IMR-90 (cell line): ENCODE results near the gene ETV6. TPM values are rescaled to one million over a fixed set of nuclear protein-coding genes. Genes with fewer than 3 reads are reported as not detected.

Experiments
- ATAC-seq: fragments of 200-7000 bp; cut with Tn5 transposase; 2 replicates; pipeline ENCODE4 v1.9.1; 2020; ENCODE audit warnings: low read depth, mild to moderate bottlenecking, moderate library complexity
- BruUV-seq: library from RNA; stranded (reverse); fragments of 400-500 nt; replicated peaks from 2 replicates; lab custom pipeline; 2021; lab: Mats Ljungman, UMichigan
- CTCF ChIA-PET: fragments of 300-600 bp; formaldehyde crosslinking; extraction: SDS; loops from one replicate; lab custom pipeline; 2021; ENCODE audit warnings: antibody characterized with exemption; lab: Yijun Ruan, JAX
- POLR2A ChIA-PET: fragments of 300-600 bp; sonication (Branson Sonifier 250); formaldehyde crosslinking; loops from one replicate; lab custom pipeline; 2022; ENCODE audit warnings: antibody characterized with exemption; ENCODE audit not compliant: unreplicated experiment; lab: Charles Lee
- DNase-seq: peaks from one replicate; pipeline ENCODE4 v3.0.0; 2013
- H2AFZ ChIP-seq: replicated peaks from 2 replicates; pipeline ENCODE3; 2013; ENCODE audit warnings: low read length, mild to moderate bottlenecking; ENCODE audit not compliant: poor library complexity
- H2AK5ac ChIP-seq: 2 replicates; pipeline ENCODE4 v1.6.1; 2013; ENCODE audit warnings: low read depth, low read length, inconsistent platforms
- H2AK9ac ChIP-seq: replicated peaks from 2 replicates; pipeline ENCODE3; 2013; ENCODE audit warnings: mild to moderate bottlenecking, low read depth, low read length, moderate library complexity; ENCODE audit not compliant: poor library complexity
- H2BK120ac ChIP-seq: 2 replicates; pipeline ENCODE4 v1.6.1; 2013; ENCODE audit warnings: low read depth, low read length, inconsistent platforms
- H2BK15ac ChIP-seq: 3 replicates; pipeline ENCODE4 v1.6.1; 2013; ENCODE audit warnings: low read depth, low read length, inconsistent platforms
- H2BK20ac ChIP-seq: 2 replicates; pipeline ENCODE4 v1.6.1; 2013; ENCODE audit warnings: low read depth, mild to moderate bottlenecking, inconsistent platforms, low read length, moderate library complexity
- H2BK5ac ChIP-seq: 2 replicates; pipeline ENCODE4 v1.6.1; 2013; ENCODE audit warnings: mild to moderate bottlenecking, low read depth, low read length, inconsistent platforms; ENCODE audit not compliant: poor library complexity, severe bottlenecking
- H3K14ac ChIP-seq: replicated peaks from 2 replicates; pipeline ENCODE4 v1.6.1; 2013; ENCODE audit warnings: low read depth, low read length, inconsistent platforms
- H3K18ac ChIP-seq: 2 replicates; pipeline ENCODE4 v1.6.1; 2013; ENCODE audit warnings: low read depth, low read length, control low read depth
- H3K23ac ChIP-seq: 2 replicates; pipeline ENCODE4 v1.6.1; 2013; ENCODE audit warnings: low read depth, low read length, inconsistent platforms
- H3K27ac ChIP-seq: 2 replicates; pipeline ENCODE4 v1.5.1; 2013; ENCODE audit warnings: mild to moderate bottlenecking, control low read depth, low read length; ENCODE audit not compliant: insufficient read depth
- H3K27me3 ChIP-seq: 2 replicates; pipeline ENCODE4 v1.6.1; 2013; ENCODE audit warnings: low read length; ENCODE audit not compliant: control insufficient read depth, insufficient read depth
- H3K36me3 ChIP-seq: 2 replicates; pipeline ENCODE4 v1.6.1; 2013; ENCODE audit warnings: low read length, mixed read lengths; ENCODE audit not compliant: control insufficient read depth, insufficient read depth
- H3K4ac ChIP-seq: 2 replicates; pipeline ENCODE4 v1.6.1; 2013; ENCODE audit warnings: low read depth, low read length, inconsistent platforms
- H3K4me1 ChIP-seq: 2 replicates; pipeline ENCODE4 v1.6.1; 2013; ENCODE audit warnings: low read length, mixed read lengths; ENCODE audit not compliant: control insufficient read depth, insufficient read depth
- H3K4me2 ChIP-seq: 2 replicates; pipeline ENCODE4 v1.6.1; 2013; ENCODE audit warnings: low read depth, mild to moderate bottlenecking, control low read depth, low read length, moderate library complexity
- H3K4me3 ChIP-seq: 2 replicates; pipeline ENCODE4 v1.5.1; 2013; ENCODE audit warnings: low read depth, mild to moderate bottlenecking, control low read depth, low read length, moderate library complexity; ENCODE audit not compliant: insufficient read depth
- H3K56ac ChIP-seq: 2 replicates; pipeline ENCODE4 v1.6.1; 2013; ENCODE audit warnings: low read length, inconsistent platforms; ENCODE audit not compliant: insufficient read depth; ENCODE audit errors: extremely low read depth
- H3K79me1 ChIP-seq, 2 experiments: 2 replicates each; pipeline ENCODE4 v1.6.1; 2013; ENCODE audit warnings: low read length in 2 of 2, inconsistent platforms in 1 of 2, low read depth in 1 of 2
- H3K9ac ChIP-seq: 2 replicates; pipeline ENCODE4 v1.6.1; 2013; ENCODE audit warnings: low read depth, low read length, control low read depth
- H3K9me1 ChIP-seq: 2 replicates; pipeline ENCODE4 v1.6.1; 2013; ENCODE audit warnings: low read length, inconsistent platforms; ENCODE audit not compliant: insufficient read depth
- H3K9me3 ChIP-seq: 2 replicates; pipeline ENCODE4 v1.6.1; 2013; ENCODE audit warnings: low read length; ENCODE audit not compliant: control insufficient read depth, insufficient read depth
- H4K20me1 ChIP-seq: 2 replicates; pipeline ENCODE4 v1.6.1; 2013; ENCODE audit warnings: low read length, inconsistent platforms; ENCODE audit not compliant: insufficient read depth
- H4K5ac ChIP-seq: 2 replicates; pipeline ENCODE4 v1.6.1; 2013; ENCODE audit warnings: mild to moderate bottlenecking, low read depth, low read length, control low read depth
- H4K8ac ChIP-seq, 2 experiments: 2 replicates each; pipeline ENCODE4 v1.6.1; 2013; ENCODE audit warnings: low read depth in 2 of 2, low read length in 2 of 2, control low read depth in 1 of 2, inconsistent platforms in 1 of 2
- H4K91ac ChIP-seq: 2 replicates; pipeline ENCODE4 v1.6.1; 2013; ENCODE audit warnings: low read depth, low read length, inconsistent platforms; ENCODE audit not compliant: insufficient read depth
- BHLHE40 ChIP-seq: fragments of 150-350 bp; IDR thresholded peaks from 2 replicates; pipeline ENCODE4 v1.6.1; 2016; ENCODE audit warnings: mild to moderate bottlenecking, low read depth, low read length
- CEBPB ChIP-seq: IDR thresholded peaks from 2 replicates; pipeline ENCODE4 v1.6.1; 2012; ENCODE audit warnings: low read depth, low read length, improper control_type of control experiment
- CHD1 ChIP-seq: IDR thresholded peaks from 2 replicates; pipeline ENCODE4 v1.6.1; 2012; ENCODE audit warnings: low read depth, low read length, improper control_type of control experiment
- CTCF ChIP-seq: conservative IDR thresholded peaks from 2 replicates; pipeline ENCODE4 v1.5.1; 2012; ENCODE audit warnings: mild to moderate bottlenecking, low read depth, low read length, improper control_type of control experiment
- ELK1 ChIP-seq: fragments of 150-350 bp; IDR thresholded peaks from 2 replicates; pipeline ENCODE4 v1.6.1; 2016; ENCODE audit warnings: low read depth, mild to moderate bottlenecking, low read length, moderate library complexity, borderline replicate concordance
- FOS ChIP-seq: fragments of 150-350 bp; IDR thresholded peaks from 2 replicates; pipeline ENCODE4 v1.6.1; 2016; ENCODE audit warnings: low read depth, low read length
- MAFK ChIP-seq: IDR thresholded peaks from 2 replicates; pipeline ENCODE4 v1.6.1; 2012; ENCODE audit warnings: low read depth, low read length, improper control_type of control experiment
- MAZ ChIP-seq: IDR thresholded peaks from 2 replicates; pipeline ENCODE4 v1.6.1; 2012; ENCODE audit warnings: low read depth, mild to moderate bottlenecking, low read length, improper control_type of control experiment, moderate library complexity, borderline replicate concordance
- MXI1 ChIP-seq: IDR thresholded peaks from 2 replicates; pipeline ENCODE4 v1.6.1; 2012; ENCODE audit warnings: low read depth, mild to moderate bottlenecking, low read length, moderate library complexity, borderline replicate concordance
- NFE2L2 ChIP-seq: fragments of 150-350 bp; IDR thresholded peaks from 2 replicates; pipeline ENCODE4 v1.6.1; 2016; ENCODE audit warnings: low read depth, mild to moderate bottlenecking, low read length
- POLR2A ChIP-seq: IDR thresholded peaks from 2 replicates; pipeline ENCODE4 v1.6.1; 2012; ENCODE audit warnings: mild to moderate bottlenecking, low read depth, low read length
- RAD21 ChIP-seq: IDR thresholded peaks from 2 replicates; pipeline ENCODE4 v1.6.1; 2012; ENCODE audit warnings: low read length, improper control_type of control experiment
- RCOR1 ChIP-seq: IDR thresholded peaks from 2 replicates; pipeline ENCODE4 v1.6.1; 2012; ENCODE audit warnings: mild to moderate bottlenecking, low read length, improper control_type of control experiment; ENCODE audit not compliant: insufficient replicate concordance
- RFX5 ChIP-seq: IDR thresholded peaks from 2 replicates; pipeline ENCODE4 v1.8.0; 2012; ENCODE audit warnings: low read depth, mild to moderate bottlenecking, low read length, moderate library complexity
- SMC3 ChIP-seq: fragments of 150-350 bp; IDR thresholded peaks from 2 replicates; pipeline ENCODE4 v1.6.1; 2016; ENCODE audit warnings: low read depth, mild to moderate bottlenecking, antibody characterized with exemption, low read length, moderate library complexity
- USF2 ChIP-seq: fragments of 150-350 bp; IDR thresholded peaks from 2 replicates; pipeline ENCODE4 v1.6.1; 2017; ENCODE audit warnings: mild to moderate bottlenecking, antibody characterized with exemption, low read length, low read depth
- WGBS, 2 experiments: methylation state at CpG; one replicate each; pipeline versions ENCODE4 v1.1.5 to v1.1.7; 2013; ENCODE audit warnings: missing lambda C conversion rate in 2 of 2; ENCODE audit not compliant: insufficient read length in 1 of 2; ENCODE audit errors: extremely low coverage in 2 of 2; 5-methylcytosine and 5-hydroxymethylcytosine counted together
- dilution Hi-C: fragments of 300-500 bp; cut with HindIII; formaldehyde crosslinking; loops from one replicate; pipeline ENCODE4 v1.14.3; 2018; ENCODE audit warnings: low sequenced_read_pairs; ENCODE audit not compliant: unreplicated experiment
- in situ Hi-C: fragments of 300-500 bp; cut with MboI; formaldehyde crosslinking; loops from 3 replicates; pipeline ENCODE4 v1.14.3; 2019; ENCODE audit warnings: low sequenced_read_pairs, inconsistent platforms, mixed read lengths
- intact Hi-C: fragments of 100-400 bp; cut with micrococcal nuclease; formaldehyde crosslinking; loops from 2 replicates; pipeline ENCODE4 v1.10.0; 2022
- polyA plus RNA-seq, 3 experiments: library from polyadenylated mRNA; depleted of rRNA; stranded (reverse); fragments of >200 nt; gene quantifications; 2 replicates each; pipeline ENCODE4 v1.2.3, GENCODE V29; 2012; ENCODE audit warnings: low replicate concordance in 1 of 3
- total RNA-seq: library from RNA; depleted of rRNA; stranded (reverse); fragments of >200 nt; gene quantifications from 2 replicates; pipeline ENCODE4 v1.2.3, GENCODE V29; 2012

Gene ETV6
- total and polyA plus RNA-seq, 2 of the 4 experiments (the other 2 are of a cell fraction) = 8.4 to 9.9 TPM

DNA sequence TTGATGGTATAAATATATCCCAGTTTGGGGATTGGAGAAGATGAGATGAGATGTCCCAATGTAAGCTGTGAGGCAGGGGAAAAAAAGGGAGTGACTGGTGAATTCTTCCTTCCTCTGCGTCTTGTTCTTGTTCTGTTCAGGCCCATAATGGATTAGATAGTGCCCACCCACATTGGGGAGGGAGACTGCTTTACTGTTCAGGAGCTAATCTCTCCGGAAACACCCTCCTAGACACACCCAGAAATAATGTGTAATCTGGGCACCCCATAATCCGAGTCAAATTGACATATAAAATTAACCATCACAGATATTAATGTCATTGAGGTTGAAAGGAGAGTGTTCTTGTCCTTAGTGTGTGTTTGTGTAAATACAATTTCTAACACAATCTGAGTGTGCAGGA, 29.3 kb downstream of the ETV6 start:
- no TSS peak for BruUV-seq

More for the DNA sequence above, 29.3 kb downstream of the ETV6 start:
- H2BK15ac ChIP-seq = no peak overlapping the region
- no peak overlapping the region for H2AK5ac ChIP-seq
- H4K8ac ChIP-seq = no peak overlapping the region
- no peak overlapping the region for H3K4ac ChIP-seq
- in situ Hi-C loops (no loop called here), intact Hi-C loops (no loop called here), dilution Hi-C loops (no loop called here)
- H2BK5ac ChIP-seq = no peak overlapping the region
- no peak overlapping the region for H2BK20ac ChIP-seq
- no peak overlapping the region for H4K5ac ChIP-seq
- no CpG with 5 or more reads among the region's 3 CpGs for WGBS, 2 experiments
- H3K9me3 ChIP-seq = no peaks in the 10 kb centered on the region
- no peaks in the 10 kb centered on the region for H3K27me3 ChIP-seq
- no peak for ATAC-seq
- H3K18ac ChIP-seq = no peak overlapping the region
- no peak for DNase-seq
- no peak overlapping the region for H2BK120ac ChIP-seq
- no peak overlapping the region for H3K27ac ChIP-seq
- no peak overlapping the region for H4K91ac ChIP-seq
- ChIA-PET POLR2A (no interaction called here), CTCF (no interaction called here)
- TF ChIP-seq MAFK = no peak
- TF ChIP-seq SMC3 = no peak
- TF ChIP-seq RAD21 = no peak
- no peak for TF ChIP-seq MXI1
- no peak for TF ChIP-seq BHLHE40
- no peak for TF ChIP-seq MAZ
- no peak for TF ChIP-seq CTCF
- TF ChIP-seq FOS = no peak
- no peak for TF ChIP-seq RCOR1
- no peak for TF ChIP-seq ELK1
- TF ChIP-seq NFE2L2 = no peak
- no peak for TF ChIP-seq RFX5
- no peak for TF ChIP-seq CEBPB
- no peak for TF ChIP-seq POLR2A
- TF ChIP-seq CHD1 = no peak
- TF ChIP-seq USF2 = no peak
- H3K79me1 ChIP-seq = peaks cover 41 to 71% of the 10 kb centered on the region in 2 experiments
- peaks cover 5% of the 10 kb centered on the region for H3K36me3 ChIP-seq
- no peak overlapping the region for H3K14ac ChIP-seq
- no peak overlapping the region for H3K4me3 ChIP-seq
- H4K20me1 ChIP-seq = peaks cover 48% of the 10 kb centered on the region
- no peak overlapping the region for H3K4me2 ChIP-seq
- H3K56ac ChIP-seq = no peak overlapping the region
- H3K9ac ChIP-seq = no peak overlapping the region
- H2AFZ ChIP-seq = no peak overlapping the region
- no peak overlapping the region for H2AK9ac ChIP-seq
- H3K4me1 ChIP-seq = peaks cover 12% of the 10 kb centered on the region
- H3K9me1 ChIP-seq = peaks cover 13% of the 10 kb centered on the region; the same call in 1 of the 2 replicates
- no peak overlapping the region for H3K23ac ChIP-seq
